MG63 (cell line): ENCODE results near the gene MMP11. TPM values are rescaled to one million over a fixed set of nuclear protein-coding genes. Genes with fewer than 3 reads are reported as not detected.

ENCODE experiments used
- DNase-seq: peaks from one replicate; pipeline ENCODE4 v3.0.0-alpha.2; 2020
- H3K27me3 ChIP-seq: fragments of 250-450 bp; sonication (Bioruptor Pico); 2 replicates; pipeline ENCODE4 v1.5.1; 2020; ENCODE audit warnings: mild to moderate bottlenecking, moderate library complexity
- H3K36me3 ChIP-seq: fragments of 250-450 bp; sonication (Bioruptor Pico); 2 replicates; pipeline ENCODE4 v1.5.1; 2020; ENCODE audit warnings: mild to moderate bottlenecking, moderate library complexity
- H3K4me3 ChIP-seq: fragments of 250-450 bp; sonication (Bioruptor Pico); 2 replicates; pipeline ENCODE4 v1.5.1; 2020; ENCODE audit warnings: mild to moderate bottlenecking, moderate library complexity
- H3K9me3 ChIP-seq: fragments of 250-450 bp; sonication (Bioruptor Pico); 2 replicates; pipeline ENCODE4 v1.5.1; 2020; ENCODE audit warnings: mild to moderate bottlenecking, moderate library complexity
- total RNA-seq: library from RNA; depleted of rRNA; stranded (reverse); fragments of >200 nt; shearing (Covaris generic); gene quantifications from 2 replicates; pipeline ENCODE4 v1.2.3, GENCODE V29; 2014; ENCODE audit warnings: low replicate concordance; rRNA removed

Gene MMP11
- total RNA-seq, 1 experiment from 2014 or later, result 2.0 TPM

GRCh38 chr22:23831781-23832180 is 59.1 kb downstream of the MMP11 start:
- Histone ChIP-seq H3K27me3 (no peaks in the 10 kb centered on the region), H3K36me3 (peaks cover 23% of the 10 kb centered on the region), H3K4me3 (no peak overlapping the region), H3K9me3 (no peaks in the 10 kb centered on the region)
- no peak for DNase-seq

- H3K36me3 ChIP-seq, result peaks cover 20% of the 10 kb centered on the region
- H3K9me3 ChIP-seq, result no peaks in the 10 kb centered on the region
- no peaks in the 10 kb centered on the region for H3K27me3 ChIP-seq
- no peak overlapping the region for H3K4me3 ChIP-seq
- DNase-seq, result no peak
These were observed 59.8 kb downstream of the MMP11 start for GRCh38 chr22:23832226-23833016.

- Histone ChIP-seq H3K36me3 (peaks cover 18% of the 10 kb centered on the region), H3K4me3 (no peak overlapping the region), H3K27me3 (no peaks in the 10 kb centered on the region), H3K9me3 (no peaks in the 10 kb centered on the region)
- DNase-seq, result no peak
These were observed 60.5 kb downstream of the MMP11 start for GRCh38 chr22:23833017-23833751.

Other genes starting within 250 kb of the MMP11 start
- gene IGLL1, start 192.6 kb upstream of the MMP11 start, total RNA-seq, result not detected in 2 replicates
- not detected in 2 replicates for gene DRICH1, start 140.5 kb upstream of the MMP11 start, total RNA-seq
- gene RGL4, start 81.8 kb upstream of the MMP11 start, total RNA-seq, result not detected in 2 replicates
- 2.4 and 3.9 TPM in 2 replicates for gene ZNF70, start 21.7 kb upstream of the MMP11 start, total RNA-seq
- gene VPREB3, start 18.4 kb upstream of the MMP11 start, total RNA-seq, result not detected in 2 replicates
- 0.30 TPM in 1 of 2 replicates, not detected in the other for gene C22orf15, start 9.9 kb upstream of the MMP11 start, total RNA-seq
- gene CHCHD10, start 4.9 kb upstream of the MMP11 start, total RNA-seq, result 0.26 TPM in 1 of 2 replicates, not detected in the other
- 70.8 and 109 TPM in 2 replicates for gene SMARCB1, start 14.1 kb downstream of the MMP11 start, total RNA-seq
- 0.42 and 0.72 TPM in 2 replicates for gene DERL3, start 66.2 kb downstream of the MMP11 start, total RNA-seq
- 0.27 and 0.30 TPM in 2 replicates for gene SLC2A11, start 85.0 kb downstream of the MMP11 start, total RNA-seq
- gene MIF, start 121.5 kb downstream of the MMP11 start, total RNA-seq, result 527 and 1,011 TPM in 2 replicates
- gene GSTT2B, start 188.3 kb downstream of the MMP11 start, total RNA-seq, result 23.8 and 23.9 TPM in 2 replicates
- 4.7 and 6.6 TPM in 2 replicates for gene DDTL, start 194.0 kb downstream of the MMP11 start, total RNA-seq
- 64.9 and 160 TPM in 2 replicates for gene DDT, start 201.6 kb downstream of the MMP11 start, total RNA-seq
- 0.30 and 1.6 TPM in 2 replicates for gene GSTT2, start 207.3 kb downstream of the MMP11 start, total RNA-seq
- gene GSTT4, start 232.6 kb downstream of the MMP11 start, total RNA-seq, result not detected in 2 replicates
- 16.3 and 25.1 TPM in 2 replicates for gene CABIN1, start 238.5 kb downstream of the MMP11 start, total RNA-seq